PC-9 (cell line): Measurements from ENCODE around the gene HOXB9. TPM values are rescaled to one million over a fixed set of nuclear protein-coding genes. Genes with fewer than 3 reads are reported as not detected.

Experiments
- BruUV-seq: library from RNA; stranded (reverse); fragments of 400-500 nt; replicated peaks from 2 replicates; lab custom pipeline; 2021; lab: Mats Ljungman, UMichigan
- CTCF ChIA-PET: fragments of 300-600 bp; sonication (Branson Sonifier 250); formaldehyde crosslinking; loops from one replicate; lab custom pipeline; 2022; ENCODE audit warnings: antibody characterized with exemption; lab: Charles Lee
- POLR2A ChIA-PET: fragments of 300-600 bp; sonication (Branson Sonifier 250); formaldehyde crosslinking; loops from one replicate; lab custom pipeline; 2022; ENCODE audit warnings: antibody characterized with exemption; ENCODE audit not compliant: unreplicated experiment; lab: Charles Lee
- DNase-seq, 2 experiments: peaks; one replicate each; pipeline versions ENCODE4 v3.0.0 to v3.0.0-alpha.2; 2015 to 2022; ENCODE audit warnings: mixed read lengths in 1 of 2
- H2AFZ ChIP-seq: fragments of 200-600 bp; sonication (generic); 2 replicates; pipeline ENCODE4 v1.8.1; 2017; ENCODE audit warnings: antibody characterized with exemption
- H3F3A ChIP-seq: fragments of 200-600 bp; sonication (generic); 2 replicates; pipeline ENCODE4 v1.8.1; 2017; ENCODE audit warnings: antibody characterized with exemption, mild to moderate bottlenecking, low read depth; ENCODE audit not compliant: insufficient read depth
- H3K27ac ChIP-seq: fragments of 200-600 bp; sonication (generic); 2 replicates; pipeline ENCODE4 v1.6.1; 2016; ENCODE audit warnings: mixed run types
- H3K27me3 ChIP-seq: fragments of 200-600 bp; sonication (generic); 2 replicates; pipeline ENCODE4 v1.6.1; 2016; ENCODE audit warnings: low read depth, mixed run types; ENCODE audit not compliant: insufficient read depth
- H3K36me3 ChIP-seq: fragments of 200-600 bp; sonication (generic); 2 replicates; pipeline ENCODE4 v1.6.1; 2016; ENCODE audit warnings: low read depth, mixed run types
- H3K4me1 ChIP-seq: fragments of 200-600 bp; sonication (generic); replicated peaks from 2 replicates; pipeline ENCODE4 v1.6.1; 2016; ENCODE audit warnings: mixed run types; ENCODE audit not compliant: insufficient read depth
- H3K4me2 ChIP-seq: fragments of 200-600 bp; sonication (generic); 2 replicates; pipeline ENCODE4 v1.6.1; 2017; ENCODE audit warnings: mixed run types
- H3K4me3 ChIP-seq: fragments of 200-600 bp; sonication (generic); 2 replicates; pipeline ENCODE4 v1.6.1; 2016; ENCODE audit warnings: mixed run types
- H3K79me2 ChIP-seq: fragments of 200-600 bp; sonication (generic); 2 replicates; pipeline ENCODE4 v1.6.1; 2017; ENCODE audit warnings: low read depth, mixed run types
- H3K9me2 ChIP-seq: fragments of 200-600 bp; sonication (generic); 2 replicates; pipeline ENCODE4 v1.8.1; 2017; ENCODE audit warnings: mild to moderate bottlenecking; ENCODE audit not compliant: insufficient read depth
- H3K9me3 ChIP-seq: fragments of 200-600 bp; sonication (generic); 2 replicates; pipeline ENCODE4 v1.8.1; 2016; ENCODE audit warnings: low read depth; ENCODE audit not compliant: insufficient read depth
- H4K20me1 ChIP-seq: fragments of 200-600 bp; sonication (generic); 2 replicates; pipeline ENCODE4 v1.8.1; 2017; ENCODE audit not compliant: insufficient read depth
- EZH2 ChIP-seq: fragments of 200-600 bp; sonication (generic); IDR thresholded peaks from 2 replicates; pipeline ENCODE4 v1.8.0; 2017; ENCODE audit warnings: antibody characterized with exemption, low read depth
- intact Hi-C: fragments of 100-400 bp; cut with micrococcal nuclease; formaldehyde crosslinking; loops from one replicate; pipeline ENCODE4 v1.10.0; 2022; ENCODE audit not compliant: unreplicated experiment
- microRNA-seq: library from miRNA; unstranded; fragments of <30 nt; microRNA quantifications from one replicate; pipeline ENCODE4 v1.2.0, GENCODE V29; 2021; ENCODE audit warnings: borderline number of aligned reads, borderline replicate concordance
- total RNA-seq: library from RNA; stranded (reverse); gene quantifications from 2 replicates; pipeline ENCODE4 v1.2.3, GENCODE V29; 2021
- TF ChIP-seq, protein P1 (sequence below): fragments of 200-600 bp; sonication (generic); conservative IDR thresholded peaks from 2 replicates; pipeline ENCODE4 v1.6.1; 2017; ENCODE audit warnings: mixed run types, antibody characterized with exemption, mild to moderate bottlenecking, moderate library complexity

The HOXB9 gene
- total RNA-seq, 1 experiment from 2014 or later = 0.70 TPM

DNA sequence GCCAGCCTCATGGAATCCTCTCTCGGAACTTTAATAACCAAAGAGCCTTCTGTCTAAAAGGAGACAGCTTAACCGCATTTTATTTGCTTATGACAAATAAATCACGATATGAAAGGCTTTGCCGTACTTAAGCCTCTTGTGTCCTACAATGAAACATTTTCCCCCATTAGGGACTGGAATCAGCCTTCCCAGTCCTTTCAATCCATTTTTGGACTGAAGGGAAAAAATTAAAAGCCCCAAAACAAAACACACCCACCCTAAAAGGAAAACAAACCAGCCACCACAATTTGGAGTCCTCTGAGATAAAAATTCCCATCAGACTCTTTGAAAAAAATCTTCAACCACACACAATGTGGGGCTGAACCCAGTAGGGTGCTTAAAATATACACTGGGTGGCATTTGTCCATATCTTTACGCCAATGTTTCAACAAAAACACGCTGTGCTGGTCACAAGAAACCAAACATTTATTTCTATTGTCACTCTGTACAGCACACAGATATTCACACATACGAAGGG is 51.0 kb downstream of the HOXB9 start:
- intact Hi-C loops = no loop called here
- no peaks in the 10 kb centered on the region for H3K9me3 ChIP-seq
- CTCF ChIA-PET = no interaction called here
- DNase-seq = no peak
- BruUV-seq = no TSS peak
- TF ChIP-seq, protein P1, sequence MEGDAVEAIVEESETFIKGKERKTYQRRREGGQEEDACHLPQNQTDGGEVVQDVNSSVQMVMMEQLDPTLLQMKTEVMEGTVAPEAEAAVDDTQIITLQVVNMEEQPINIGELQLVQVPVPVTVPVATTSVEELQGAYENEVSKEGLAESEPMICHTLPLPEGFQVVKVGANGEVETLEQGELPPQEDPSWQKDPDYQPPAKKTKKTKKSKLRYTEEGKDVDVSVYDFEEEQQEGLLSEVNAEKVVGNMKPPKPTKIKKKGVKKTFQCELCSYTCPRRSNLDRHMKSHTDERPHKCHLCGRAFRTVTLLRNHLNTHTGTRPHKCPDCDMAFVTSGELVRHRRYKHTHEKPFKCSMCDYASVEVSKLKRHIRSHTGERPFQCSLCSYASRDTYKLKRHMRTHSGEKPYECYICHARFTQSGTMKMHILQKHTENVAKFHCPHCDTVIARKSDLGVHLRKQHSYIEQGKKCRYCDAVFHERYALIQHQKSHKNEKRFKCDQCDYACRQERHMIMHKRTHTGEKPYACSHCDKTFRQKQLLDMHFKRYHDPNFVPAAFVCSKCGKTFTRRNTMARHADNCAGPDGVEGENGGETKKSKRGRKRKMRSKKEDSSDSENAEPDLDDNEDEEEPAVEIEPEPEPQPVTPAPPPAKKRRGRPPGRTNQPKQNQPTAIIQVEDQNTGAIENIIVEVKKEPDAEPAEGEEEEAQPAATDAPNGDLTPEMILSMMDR = no peak
- no peak for TF ChIP-seq EZH2
- no peaks in the 10 kb centered on the region for H4K20me1 ChIP-seq
- H3K4me3 ChIP-seq = no peak overlapping the region
- no peaks in the 10 kb centered on the region for H3F3A ChIP-seq
- H3K27ac ChIP-seq = no peak overlapping the region
- no peak overlapping the region for H3K4me2 ChIP-seq
- no peaks in the 10 kb centered on the region for H3K9me2 ChIP-seq
- no peak overlapping the region for H2AFZ ChIP-seq
- POLR2A ChIA-PET = no interaction called here
- no peaks in the 10 kb centered on the region for H3K4me1 ChIP-seq
- no peaks in the 10 kb centered on the region for H3K36me3 ChIP-seq
- H3K79me2 ChIP-seq = no peaks in the 10 kb centered on the region
- no peaks in the 10 kb centered on the region for H3K27me3 ChIP-seq

DNA sequence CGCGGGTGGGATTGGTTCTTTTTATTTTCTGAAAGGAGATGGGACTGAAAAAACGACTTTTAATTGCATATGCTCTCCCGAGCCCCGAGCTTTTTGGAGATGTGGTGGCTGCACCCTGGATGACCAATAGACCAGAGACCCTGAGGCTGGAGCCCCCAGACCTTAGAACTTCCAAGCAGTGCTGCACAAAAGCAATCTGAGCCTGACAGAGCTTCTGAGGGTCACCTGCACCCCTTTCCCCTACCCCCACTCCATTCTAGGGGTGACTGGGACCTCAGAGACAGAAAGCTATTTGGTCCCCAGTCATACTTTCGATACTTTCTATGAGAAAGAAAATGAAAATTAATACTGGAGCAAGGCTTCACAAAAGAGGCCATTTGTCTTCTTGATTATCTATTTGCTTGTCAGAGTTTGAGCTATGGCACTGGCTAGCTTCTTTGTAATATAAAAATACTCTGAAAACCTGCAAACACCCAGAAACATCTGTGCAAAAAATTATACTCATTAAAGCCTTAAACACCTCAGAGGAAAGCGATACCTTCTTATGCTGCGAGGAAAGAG is 51.6 kb downstream of the HOXB9 start:
- H3K27me3 ChIP-seq = no peaks in the 10 kb centered on the region
- ChIA-PET POLR2A (no interaction called here), CTCF (no interaction called here)
- no peaks in the 10 kb centered on the region for H3K9me2 ChIP-seq
- H4K20me1 ChIP-seq = no peaks in the 10 kb centered on the region
- no peaks in the 10 kb centered on the region for H3F3A ChIP-seq
- no peak for DNase-seq
- H3K79me2 ChIP-seq = no peaks in the 10 kb centered on the region
- H3K36me3 ChIP-seq = no peaks in the 10 kb centered on the region
- no TSS peak for BruUV-seq
- intact Hi-C loops = no loop called here
- H3K4me1 ChIP-seq = no peaks in the 10 kb centered on the region
- H3K9me3 ChIP-seq = no peaks in the 10 kb centered on the region
- no peak overlapping the region for H3K4me2 ChIP-seq
- no peak overlapping the region for H3K27ac ChIP-seq
- no peak for TF ChIP-seq EZH2
- TF ChIP-seq, protein P1 = no peak
- no peak overlapping the region for H2AFZ ChIP-seq
- no peak overlapping the region for H3K4me3 ChIP-seq

DNA sequence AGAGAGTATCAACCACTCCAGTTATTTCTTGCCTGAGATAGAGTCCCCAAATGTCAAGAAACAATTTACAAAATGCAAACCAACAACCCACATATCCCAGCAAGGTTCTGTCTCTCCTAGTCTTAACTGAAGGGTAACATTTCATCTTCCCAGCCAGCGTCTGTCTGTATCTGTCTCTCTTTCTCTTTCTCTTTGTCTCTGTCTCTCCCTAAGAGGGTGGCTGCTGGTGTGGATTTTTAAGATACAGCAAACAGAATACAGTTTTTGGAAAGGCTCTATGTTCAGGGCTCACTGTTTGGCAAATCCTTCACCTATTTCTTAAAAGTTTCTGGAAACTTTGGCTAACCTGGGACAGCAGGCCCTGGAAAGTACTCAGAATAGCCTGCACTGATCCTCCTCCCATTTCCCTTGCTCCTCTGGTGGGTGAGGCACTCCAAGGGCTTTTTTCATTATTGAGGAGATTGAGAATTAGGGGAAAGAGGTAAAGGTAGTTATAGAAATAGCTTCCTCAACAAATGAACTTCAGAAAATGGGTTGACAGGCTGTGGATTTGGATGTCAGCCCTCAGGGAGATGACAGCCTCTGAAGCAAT is 54.2 kb downstream of the HOXB9 start:
- BruUV-seq = no TSS peak
- intact Hi-C loops = no loop called here
- Histone ChIP-seq H3K4me3 (no peak overlapping the region), H3K36me3 (no peaks in the 10 kb centered on the region), H3K79me2 (no peaks in the 10 kb centered on the region), H3K4me2 (no peak overlapping the region), H3K4me1 (0 out of 2 replicates have a peak, but pooled peaks cover 6% of the 10 kb centered on the region), H3K27me3 (no peaks in the 10 kb centered on the region), H3F3A (no peaks in the 10 kb centered on the region), H3K9me3 (no peaks in the 10 kb centered on the region), H2AFZ (no peak overlapping the region), H3K27ac (no peak overlapping the region), H3K9me2 (no peaks in the 10 kb centered on the region), H4K20me1 (no peaks in the 10 kb centered on the region)
- CTCF ChIA-PET = interaction anchor here (0.6 kb wide), 1 partner anchor 362 kb away, joined by 6 read pairs; no protein-coding TSS in a partner anchor
- no peak for TF ChIP-seq EZH2
- TF ChIP-seq, protein P1 = no peak
- POLR2A ChIA-PET = no interaction called here
- DNase-seq = no peak

Small RNAs within 50 kb of the gene (microRNA-seq; reads per million reads assigned to microRNA genes)
- gene MIR196A1 = not detected

Other genes starting within 250 kb of the HOXB9 start
- 0.31 and 0.85 TPM in 2 replicates for gene SKAP1, start 196.1 kb downstream of the HOXB9 start, total RNA-seq
- not detected in 2 replicates for gene HOXB1, start 95.3 kb downstream of the HOXB9 start, total RNA-seq
- 0.31 and 0.90 TPM in 2 replicates for gene HOXB2, start 81.2 kb downstream of the HOXB9 start, total RNA-seq
- 2.0 and 2.1 TPM in 2 replicates for gene HOXB4, start 48.0 kb downstream of the HOXB9 start, total RNA-seq
- gene HOXB3, start 36.1 kb downstream of the HOXB9 start, total RNA-seq = 17.2 and 19.1 TPM in 2 replicates
- 8.3 and 12.9 TPM in 2 replicates for gene HOXB5, start 32.6 kb downstream of the HOXB9 start, total RNA-seq
- 27.9 and 30.7 TPM in 2 replicates for gene HOXB6, start 21.4 kb downstream of the HOXB9 start, total RNA-seq
- 28.2 and 34.0 TPM in 2 replicates for gene HOXB7, start 15.3 kb downstream of the HOXB9 start, total RNA-seq
- 0.70 and 1.3 TPM in 2 replicates for gene HOXB8, start 11.1 kb downstream of the HOXB9 start, total RNA-seq
- not detected in 2 replicates for gene PRAC1, start 96.2 kb upstream of the HOXB9 start, total RNA-seq
- gene PRAC2, start 96.8 kb upstream of the HOXB9 start, total RNA-seq = not detected in 2 replicates
- gene HOXB13, start 102.4 kb upstream of the HOXB9 start, total RNA-seq = 0.15 TPM in 1 of 2 replicates, not detected in the other
- not detected in 2 replicates for gene TTLL6, start 190.9 kb upstream of the HOXB9 start, total RNA-seq
- 82.9 and 95.9 TPM in 2 replicates for gene CALCOCO2, start 204.7 kb upstream of the HOXB9 start, total RNA-seq